Heart left ventricle (tissue), 16 donors: ENCODE data around the gene ADAM8. TPM values are rescaled to one million over a fixed set of nuclear protein-coding genes. Genes with fewer than 3 reads are reported as not detected.

Experiments
- ATAC-seq, 4 donors: fragments of 200-7000 bp; cut with Tn5 transposase; one replicate each; pipeline ENCODE4 v1.9.1; 2020 to 2022; ENCODE audit warnings: moderate library complexity in 4 of 4, mild to moderate bottlenecking in 3 of 4, moderate number of reproducible peaks in 1 of 4
- DNase-seq, 5 donors: peaks; one replicate each; pipeline ENCODE4 v3.0.0-alpha.2; 2020
- H3K27ac ChIP-seq, 12 donors: fragments of 200-600 bp; sonication (generic) in 4 of 12; one replicate each; pipeline versions ENCODE4 v1.5.0 to v1.8.0; 2016 to 2022; ENCODE audit warnings: mild to moderate bottlenecking in 2 of 12
- H3K27me3 ChIP-seq, 9 donors: fragments of 200-600 bp; sonication (generic) in 2 of 9; one replicate each; pipeline versions ENCODE4 v1.5.1 to v1.8.0; 2016 to 2022; ENCODE audit warnings: mild to moderate bottlenecking in 3 of 9
- H3K36me3 ChIP-seq, 9 donors: fragments of 200-600 bp; sonication (generic) in 2 of 9; one replicate each; pipeline versions ENCODE4 v1.5.0 to v1.8.0; 2018 to 2022; ENCODE audit warnings: mild to moderate bottlenecking in 2 of 9
- H3K4me1 ChIP-seq, 12 donors: fragments of 200-600 bp; sonication (generic) in 4 of 12; one replicate each; pipeline versions ENCODE4 v1.5.0 to v1.8.0; 2016 to 2022; ENCODE audit warnings: mild to moderate bottlenecking in 3 of 12
- H3K4me3 ChIP-seq, 12 donors: fragments of 200-600 bp; sonication (generic) in 4 of 12; one replicate each; pipeline versions ENCODE4 v1.5.0 to v1.8.0; 2017 to 2022; ENCODE audit warnings: mild to moderate bottlenecking in 9 of 12, moderate library complexity in 4 of 12
- H3K9me3 ChIP-seq, 12 donors: fragments of 200-600 bp; sonication (generic) in 4 of 12; one replicate each; pipeline versions ENCODE4 v1.5.0 to v1.8.0; 2016 to 2022; ENCODE audit warnings: mild to moderate bottlenecking in 1 of 12
- CTCF ChIP-seq, 12 donors: fragments of 200-600 bp; sonication (generic) in 4 of 12; IDR thresholded peaks; one replicate each; pipeline versions ENCODE4 v1.5.0 to v1.8.0; 2018 to 2022; ENCODE audit warnings: antibody characterized with exemption in 12 of 12, mild to moderate bottlenecking in 5 of 12
- POLR2A ChIP-seq, 2 donors: fragments of 450-650 bp; IDR thresholded peaks; one replicate each; pipeline ENCODE4 v1.6.1; 2017; ENCODE audit warnings: antibody characterized with exemption in 2 of 2, mild to moderate bottlenecking in 2 of 2, moderate library complexity in 2 of 2
- WGBS, 4 donors: extraction: QIAGEN DNeasy Blood & Tissue Kit in 2 of 4; methylation state at CpG; one replicate each; pipeline versions ENCODE4 v1.1.5 to v1.1.7; 2013 to 2018; 5-methylcytosine and 5-hydroxymethylcytosine counted together
- intact Hi-C, 10 donors: fragments of 100-400 bp; cut with DNase I; formaldehyde crosslinking; loops; one replicate each; pipeline versions ENCODE4 v1.11.1 to v1.14.2; 2022
- polyA plus RNA-seq, 2 donors: library from polyadenylated mRNA; stranded (reverse); fragments of 200-250 nt; gene quantifications; one replicate each; pipeline ENCODE4 v1.2.3, GENCODE V29; 2013
- total RNA-seq, 9 donors: library from RNA; depleted of rRNA in 2 of 9; stranded (reverse); fragments of >200 nt in 2 of 9; fragmentation: NEBNext Ultra II Directional in 3 of 9; extraction: Animal tissue kit (Norgen Biotek cat#: 25700) in 3 of 9; gene quantifications; one replicate each; pipeline versions ENCODE4 v1.1.0 to v1.2.4, GENCODE V29; 2016 to 2023
- donor health status: ischemic (EF 13 %, LVEDD 7.1; RV severe dilation, severe dysfunction).
- donor health status: healthy with polysubstance abuse.
- donor health status: DM: no; HTN: yes; CAD: no.
- donor health status: DM: no; HTN: no; CAD: no.
- donor health status: ischemic (EF 25% LVEDD 6.9; RV normal size, moderate dysfunction).
- donor health status: ischemic (EF 25% LVEDD 5.7; RV mildly dilated, moderate dysfunction).
- donor health status: healthy.
- donor health status: DM: yes; HTN: yes; CAD: no.
- donor health status: ischemic (EF 35%, LVEDD 5.7; RV mildly dilated, moderate dysfunction).
- donor health status: nonischemic (EF 11% LVEDD 7.7; RV severe dilation, severe dysfunction).
- donor health status: DM: yes; HTN: yes; CAD: no.
- donor health status: PGD.
- donor health status: ischemic (EF 29% LVEDD 5.4; RV normal size, mild dysfunction).
- donor health status: nonischemic (EF 23%, LVEDD 6.1; RV moderate dilation, normal function).

ADAM8 gene
- total and polyA plus RNA-seq, 11 donors, result 0.50 to 10.3 (median 1.6) TPM

- no peak for TF ChIP-seq CTCF (IDR thresholded peaks at IDR 0.05)
- TF ChIP-seq POLR2A (IDR thresholded peaks at IDR 0.05), result no peak
- H3K27ac ChIP-seq, result peak overlapping the region in 1 of 12 donors; percentile 79
Observed at GRCh38 chr10:133275684-133276092, 980 bp downstream of the ADAM8 start.

GRCh38 chr10:133274751-133275683 lies 1.7 kb downstream of the ADAM8 start:
- H3K36me3 ChIP-seq, result peaks cover 0 to 24% (median 10%) of the 10 kb centered on the region in 9 donors
- H3K4me1 ChIP-seq, result peaks cover 0 to 57% (median 8%) of the 10 kb centered on the region in 12 donors
- H3K9me3 ChIP-seq, result no peaks in the 10 kb centered on the region
- H3K4me3 ChIP-seq, result peak overlapping the region in 3 of 12 donors; percentile 4 to 63 (median 38)
- DNase-seq (peak in 2 of 5 donors; percentile 39 to 53), ATAC-seq (no peak)
- peak overlapping the region in 1 of 12 donors; percentile 79 for H3K27ac ChIP-seq
- TF ChIP-seq CTCF (IDR thresholded peaks at IDR 0.05) (no peak), POLR2A (IDR thresholded peaks at IDR 0.05) (no peak)
- intact Hi-C loops, result no loop called here
- peaks cover 0 to 31% (median 20%) of the 10 kb centered on the region in 9 donors for H3K27me3 ChIP-seq
- 35 to 49% (median 41%) methylated on average over 11 to 26 of the region's 26 CpGs for WGBS, 4 donors

More at GRCh38 chr10:133275684-133276092, 980 bp downstream of the ADAM8 start:
- 38 to 49% (median 43%) methylated on average over 11 to 12 of the region's 12 CpGs for WGBS, 4 donors
- ATAC-seq (no peak), DNase-seq (no peak)
- intact Hi-C loops, result no loop called here
- Histone ChIP-seq H3K36me3 (peaks cover 0 to 28% (median 13%) of the 10 kb centered on the region in 9 donors), H3K4me3 (peak overlapping the region in 5 of 12 donors; percentile 2 to 63 (median 38)), H3K9me3 (no peaks in the 10 kb centered on the region), H3K4me1 (peaks cover 0 to 62% (median 8%) of the 10 kb centered on the region in 12 donors), H3K27me3 (peaks cover 0 to 31% (median 20%) of the 10 kb centered on the region in 9 donors)

GRCh38 chr10:133273534-133274143 lies 3.0 kb downstream of the ADAM8 start:
- H3K27me3 ChIP-seq, result peaks cover 0 to 31% (median 20%) of the 10 kb centered on the region in 9 donors
- TF ChIP-seq POLR2A (IDR thresholded peaks at IDR 0.05), result no peak
- TF ChIP-seq CTCF (IDR thresholded peaks at IDR 0.05), result no peak
- H3K4me3 ChIP-seq, result no peak overlapping the region
- H3K27ac ChIP-seq, result no peak overlapping the region
- peaks cover 0 to 24% (median 0%) of the 10 kb centered on the region in 9 donors for H3K36me3 ChIP-seq
- H3K4me1 ChIP-seq, result peaks cover 0 to 43% (median 8%) of the 10 kb centered on the region in 12 donors
- no peaks in the 10 kb centered on the region for H3K9me3 ChIP-seq
- WGBS, 4 donors, result 87 to 93% (median 91%) methylated on average over 15 to 28 of the region's 28 CpGs
- ATAC-seq (no peak), DNase-seq (peak in 1 of 5 donors; percentile 59)
- intact Hi-C loops, result no loop called here
